ENCODE results near the gene NBPF11. TPM values are rescaled to one million over a fixed set of nuclear protein-coding genes. Genes with fewer than 3 reads are reported as not detected.
"Not testable (repeated sequence)": the region's sequence is repeated elsewhere in the genome, so short reads cannot be mapped to it uniquely, and the experiment has no call there.

Gene NBPF11
- polyA plus RNA-seq (2011; rRNA removed) (7.6 and 8.1 TPM in 2 replicates), polyA minus RNA-seq (2011; rRNA and poly(A)+ RNA removed) (5.3 and 5.8 TPM in 2 replicates)

GRCh38 chr1:148151911-148152656 is at the start of gene NBPF11:
NBPF11 (minus strand) TSS chr1:148152281; CDS start chr1:148127003, 25,278 bp downstream.
- POLR2A ChIA-PET; H3K27me3 ChIP-seq (ENCODE audit: control insufficient read depth, insufficient read depth, low read length); H3K9me3 ChIP-seq (ENCODE audit: control insufficient read depth, insufficient read depth, low read length); CTCF ChIA-PET: not testable (repeated sequence)
- peak within 1 kb of the TSS; percentile 62 for H3K4me3 ChIP-seq (ENCODE audit: low read depth, low read length)
- H3K27ac ChIP-seq (ENCODE audit: low read depth, low read length): peak within 1 kb of the TSS; percentile 57
- DNase-seq (ENCODE audit: low read depth, low spot score): peak; percentile 39

GRCh38 chr1:148197396-148197795 is 45.3 kb upstream of the NBPF11 start:
- H3K9me3 ChIP-seq (ENCODE audit: control insufficient read depth, insufficient read depth, low read length); DNase-seq (ENCODE audit: low read depth, low spot score); H3K27ac ChIP-seq (ENCODE audit: low read depth, low read length); CTCF ChIA-PET; H3K4me3 ChIP-seq (ENCODE audit: low read depth, low read length); POLR2A ChIA-PET; H3K27me3 ChIP-seq (ENCODE audit: control insufficient read depth, insufficient read depth, low read length): not testable (repeated sequence)

- H3K4me3 ChIP-seq (ENCODE audit: low read depth, low read length); DNase-seq (ENCODE audit: low read depth, low spot score); CTCF ChIA-PET; H3K9me3 ChIP-seq (ENCODE audit: control insufficient read depth, insufficient read depth, low read length); H3K27me3 ChIP-seq (ENCODE audit: control insufficient read depth, insufficient read depth, low read length); POLR2A ChIA-PET; H3K27ac ChIP-seq (ENCODE audit: low read depth, low read length): not testable (repeated sequence)
Measured at GRCh38 chr1:148196949-148197348, 44.9 kb upstream of the NBPF11 start.

- H3K9me3 ChIP-seq (ENCODE audit: control insufficient read depth, insufficient read depth, low read length); H3K27me3 ChIP-seq (ENCODE audit: control insufficient read depth, insufficient read depth, low read length); H3K27ac ChIP-seq (ENCODE audit: low read depth, low read length); CTCF ChIA-PET; DNase-seq (ENCODE audit: low read depth, low spot score); H3K4me3 ChIP-seq (ENCODE audit: low read depth, low read length); POLR2A ChIA-PET: not testable (repeated sequence)
Measured at GRCh38 chr1:148195115-148195514, 43.0 kb upstream of the NBPF11 start.

- H3K27ac ChIP-seq (ENCODE audit: low read depth, low read length); DNase-seq (ENCODE audit: low read depth, low spot score); H3K4me3 ChIP-seq (ENCODE audit: low read depth, low read length); H3K9me3 ChIP-seq (ENCODE audit: control insufficient read depth, insufficient read depth, low read length); H3K27me3 ChIP-seq (ENCODE audit: control insufficient read depth, insufficient read depth, low read length); CTCF ChIA-PET; POLR2A ChIA-PET: not testable (repeated sequence)
Measured at GRCh38 chr1:148188768-148189167, 36.7 kb upstream of the NBPF11 start.

GRCh38 chr1:148178682-148179081 is 26.6 kb upstream of the NBPF11 start:
- H3K9me3 ChIP-seq (ENCODE audit: control insufficient read depth, insufficient read depth, low read length); H3K4me3 ChIP-seq (ENCODE audit: low read depth, low read length); CTCF ChIA-PET; H3K27me3 ChIP-seq (ENCODE audit: control insufficient read depth, insufficient read depth, low read length); H3K27ac ChIP-seq (ENCODE audit: low read depth, low read length); DNase-seq (ENCODE audit: low read depth, low spot score); POLR2A ChIA-PET: not testable (repeated sequence)

- CTCF ChIA-PET; POLR2A ChIA-PET; H3K4me3 ChIP-seq (ENCODE audit: low read depth, low read length); H3K9me3 ChIP-seq (ENCODE audit: control insufficient read depth, insufficient read depth, low read length); DNase-seq (ENCODE audit: low read depth, low spot score); H3K27me3 ChIP-seq (ENCODE audit: control insufficient read depth, insufficient read depth, low read length); H3K27ac ChIP-seq (ENCODE audit: low read depth, low read length): not testable (repeated sequence)
Measured at GRCh38 chr1:148175414-148175813, 23.3 kb upstream of the NBPF11 start.

- H3K9me3 ChIP-seq (ENCODE audit: control insufficient read depth, insufficient read depth, low read length); H3K4me3 ChIP-seq (ENCODE audit: low read depth, low read length); H3K27ac ChIP-seq (ENCODE audit: low read depth, low read length); POLR2A ChIA-PET; DNase-seq (ENCODE audit: low read depth, low spot score); CTCF ChIA-PET; H3K27me3 ChIP-seq (ENCODE audit: control insufficient read depth, insufficient read depth, low read length): not testable (repeated sequence)
Measured at GRCh38 chr1:148171995-148172394, 19.9 kb upstream of the NBPF11 start.

Data from AG04450 (cell line).